Fibroblast of the aortic adventitia (primary cell): ENCODE results near the gene ACIN1. TPM values are rescaled to one million over a fixed set of nuclear protein-coding genes. Genes with fewer than 3 reads are reported as not detected.

ENCODE experiments used
- DNase-seq: peaks from one replicate; pipeline ENCODE4 v3.0.0-alpha.2; 2010; ENCODE audit warnings: low read depth
- H3K4me3 ChIP-seq: 2 replicates; pipeline ENCODE4 v1.5.1; 2011; ENCODE audit warnings: low read depth, mild to moderate bottlenecking, control low read depth, low read length, moderate library complexity
- total RNA-seq: library from RNA; depleted of rRNA; stranded (reverse); fragments of >200 nt; gene quantifications from 2 replicates; pipeline ENCODE4 v1.2.3, GENCODE V29; 2012; ENCODE audit warnings: low replicate concordance
- TF ChIP-seq, protein P1 (sequence below): IDR thresholded peaks from 2 replicates; pipeline ENCODE4 v1.5.1; 2011; ENCODE audit warnings: mild to moderate bottlenecking, low read length, control low read depth, inconsistent platforms; ENCODE audit not compliant: insufficient read depth

The ACIN1 gene
- total RNA-seq, 1 donor, result 97.0 TPM

DNA sequence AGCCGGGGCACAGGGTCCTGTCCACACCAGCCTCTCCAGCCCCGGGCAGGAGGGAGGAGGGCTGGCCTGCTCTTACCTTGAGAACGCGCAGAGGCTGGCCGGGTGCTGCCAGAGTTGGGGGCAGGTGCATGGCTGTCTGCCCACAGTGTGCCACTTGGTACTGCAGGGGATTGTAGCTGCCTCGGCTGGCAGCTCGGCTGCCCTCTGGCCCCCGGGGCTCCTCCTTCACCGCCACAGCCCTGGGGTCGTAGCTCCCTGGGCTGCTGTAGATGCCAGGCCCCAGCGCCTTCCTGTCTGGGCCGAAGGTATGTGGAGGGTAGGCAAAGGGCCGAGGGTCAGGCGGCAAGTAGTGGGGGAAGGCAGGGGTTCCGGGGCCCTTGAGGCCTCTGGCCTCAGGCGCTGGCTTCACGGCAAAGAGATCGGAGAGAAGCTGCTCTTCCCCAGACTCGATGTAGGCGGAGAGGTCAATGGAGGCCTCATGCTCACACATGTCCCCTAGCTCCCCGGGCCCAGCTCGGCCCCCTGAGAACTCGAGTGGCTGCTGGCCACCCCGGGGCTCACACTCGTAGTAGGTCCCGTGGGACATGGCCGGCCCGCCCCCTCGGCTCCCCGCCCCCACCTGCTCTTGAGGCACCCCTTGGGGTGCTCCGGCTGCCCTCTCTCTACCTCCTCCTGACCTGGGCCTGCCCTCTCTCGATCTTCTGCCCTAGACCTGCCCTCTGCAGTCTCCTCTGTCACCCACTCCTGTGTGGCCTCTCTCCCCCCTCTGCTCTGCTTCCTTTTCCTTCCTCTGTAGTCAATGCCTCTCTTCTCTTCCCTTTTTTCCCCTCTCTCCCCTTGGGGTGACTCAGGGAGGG lies 23.8 kb upstream of the ACIN1 start, which contains the start of gene CEBPE:
CEBPE (minus strand) TSS at position 750 of the 857 bp plus-strand sequence; CDS start at position 586, 164 bp downstream.
- no peak within 1 kb of the TSS for H3K4me3 ChIP-seq
- TF ChIP-seq, protein P1, sequence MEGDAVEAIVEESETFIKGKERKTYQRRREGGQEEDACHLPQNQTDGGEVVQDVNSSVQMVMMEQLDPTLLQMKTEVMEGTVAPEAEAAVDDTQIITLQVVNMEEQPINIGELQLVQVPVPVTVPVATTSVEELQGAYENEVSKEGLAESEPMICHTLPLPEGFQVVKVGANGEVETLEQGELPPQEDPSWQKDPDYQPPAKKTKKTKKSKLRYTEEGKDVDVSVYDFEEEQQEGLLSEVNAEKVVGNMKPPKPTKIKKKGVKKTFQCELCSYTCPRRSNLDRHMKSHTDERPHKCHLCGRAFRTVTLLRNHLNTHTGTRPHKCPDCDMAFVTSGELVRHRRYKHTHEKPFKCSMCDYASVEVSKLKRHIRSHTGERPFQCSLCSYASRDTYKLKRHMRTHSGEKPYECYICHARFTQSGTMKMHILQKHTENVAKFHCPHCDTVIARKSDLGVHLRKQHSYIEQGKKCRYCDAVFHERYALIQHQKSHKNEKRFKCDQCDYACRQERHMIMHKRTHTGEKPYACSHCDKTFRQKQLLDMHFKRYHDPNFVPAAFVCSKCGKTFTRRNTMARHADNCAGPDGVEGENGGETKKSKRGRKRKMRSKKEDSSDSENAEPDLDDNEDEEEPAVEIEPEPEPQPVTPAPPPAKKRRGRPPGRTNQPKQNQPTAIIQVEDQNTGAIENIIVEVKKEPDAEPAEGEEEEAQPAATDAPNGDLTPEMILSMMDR, result no peak
- DNase-seq, result no peak

DNA sequence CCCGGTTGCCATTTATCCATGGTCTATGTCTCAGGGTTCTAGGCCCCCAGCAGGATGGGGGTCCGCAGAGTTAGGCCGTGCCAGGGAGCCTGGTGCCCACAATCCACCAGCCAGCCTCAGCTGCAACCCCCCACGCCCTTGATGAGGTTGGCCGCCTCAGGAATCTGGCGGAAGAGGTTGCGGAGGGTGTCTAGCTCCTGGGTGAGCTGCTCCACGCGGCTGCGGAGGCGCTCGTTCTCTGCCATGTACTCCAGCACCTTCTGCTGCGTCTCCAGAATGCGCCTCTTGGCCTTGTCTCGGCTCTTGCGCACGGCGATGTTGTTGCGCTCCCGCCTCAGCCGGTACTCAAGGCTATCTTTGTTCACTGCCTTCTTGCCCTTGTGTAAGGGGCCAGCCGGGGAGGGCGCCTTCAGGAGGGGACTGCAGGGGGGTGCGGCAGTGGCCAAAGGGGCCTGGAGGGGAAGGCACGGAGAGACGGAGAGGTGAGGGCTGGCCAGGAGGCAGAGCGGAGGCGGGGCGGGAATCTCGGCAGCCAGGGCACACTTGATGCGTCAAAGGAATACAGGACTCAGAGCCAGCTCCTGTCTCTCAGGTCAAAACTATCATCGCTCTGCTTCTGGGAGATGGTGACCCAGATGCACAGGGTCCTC lies 22.6 kb upstream of the ACIN1 start:
- H3K4me3 ChIP-seq, result no peak overlapping the region
- DNase-seq, result no peak
- TF ChIP-seq, protein P1, result no peak

DNA sequence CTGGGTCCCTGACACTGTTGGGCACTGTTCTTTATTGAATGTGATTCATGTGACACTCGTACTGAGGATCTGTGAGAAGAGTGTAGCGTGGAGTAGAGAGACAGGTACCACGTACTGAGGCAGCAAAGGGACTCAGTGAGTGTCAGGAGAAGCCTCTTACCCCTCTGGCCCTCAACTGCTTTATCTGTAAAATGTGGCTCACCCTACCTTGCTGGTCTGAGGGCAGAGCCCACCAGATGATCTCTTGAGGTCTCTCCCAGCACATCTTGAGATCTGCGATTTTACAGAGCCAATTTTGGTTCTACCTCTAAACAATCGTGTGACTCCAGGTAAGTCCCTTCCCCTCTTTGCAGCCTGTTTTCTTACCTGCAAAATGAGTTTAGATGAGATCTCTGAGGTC lies 21.0 kb upstream of the ACIN1 start:
- TF ChIP-seq, protein P1, result no peak
- DNase-seq, result no peak
- H3K4me3 ChIP-seq, result no peak overlapping the region

DNA sequence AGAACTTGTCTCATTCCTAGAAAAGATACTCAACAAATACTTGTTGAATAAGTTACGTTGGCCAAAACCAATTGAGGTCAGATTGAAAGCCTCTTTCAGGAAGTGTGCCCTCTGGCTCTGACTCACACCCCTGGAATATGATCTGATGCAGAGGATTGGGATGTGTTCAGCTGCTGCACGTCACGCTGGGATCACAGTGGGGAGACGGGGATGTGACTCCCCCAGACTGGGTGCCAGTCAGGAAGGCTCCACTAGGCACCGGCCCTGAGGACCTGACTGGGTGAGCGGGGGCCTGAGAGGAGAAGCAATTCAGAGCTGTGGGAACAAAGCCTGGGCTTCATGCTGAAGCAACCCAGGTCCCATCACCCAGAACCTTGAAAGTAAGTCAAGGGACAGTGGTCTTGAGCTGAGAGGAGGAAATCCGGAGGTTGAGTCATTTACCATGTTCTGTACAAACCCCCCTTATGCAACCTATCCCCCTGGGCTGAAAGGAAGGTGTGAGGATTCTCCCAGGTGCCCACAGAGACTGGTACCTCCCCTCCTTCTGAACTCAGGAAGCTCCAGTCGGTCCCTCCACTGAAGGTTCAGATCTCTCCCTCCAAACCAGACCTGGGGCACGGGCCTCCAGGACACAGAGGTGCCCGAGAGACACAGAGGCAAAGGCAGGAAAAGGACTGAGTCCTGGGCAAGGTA lies 20.2 kb upstream of the ACIN1 start:
- TF ChIP-seq, protein P1, result no peak
- H3K4me3 ChIP-seq, result no peak overlapping the region
- DNase-seq, result peak; percentile 96

DNA sequence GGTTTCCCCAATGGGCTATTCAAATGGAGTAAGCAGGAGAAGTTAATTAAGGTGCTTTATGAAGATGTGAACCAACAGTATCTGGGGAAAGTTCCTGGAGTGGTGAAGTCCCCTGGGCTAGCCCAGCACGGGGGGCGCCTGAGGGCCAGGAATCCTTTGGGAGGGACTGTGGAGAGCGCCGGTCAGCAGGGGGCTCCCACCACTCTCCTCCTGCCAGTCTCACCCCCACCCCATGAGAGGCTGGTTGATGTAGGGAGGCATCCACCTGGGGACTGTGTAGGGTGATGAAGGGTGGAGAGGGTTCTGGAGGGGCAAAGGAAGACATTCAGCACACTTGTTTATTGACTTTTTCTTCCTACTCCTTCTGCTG lies 19.7 kb upstream of the ACIN1 start:
- H3K4me3 ChIP-seq, result no peak overlapping the region
- DNase-seq, result no peak
- TF ChIP-seq, protein P1, result no peak

DNA sequence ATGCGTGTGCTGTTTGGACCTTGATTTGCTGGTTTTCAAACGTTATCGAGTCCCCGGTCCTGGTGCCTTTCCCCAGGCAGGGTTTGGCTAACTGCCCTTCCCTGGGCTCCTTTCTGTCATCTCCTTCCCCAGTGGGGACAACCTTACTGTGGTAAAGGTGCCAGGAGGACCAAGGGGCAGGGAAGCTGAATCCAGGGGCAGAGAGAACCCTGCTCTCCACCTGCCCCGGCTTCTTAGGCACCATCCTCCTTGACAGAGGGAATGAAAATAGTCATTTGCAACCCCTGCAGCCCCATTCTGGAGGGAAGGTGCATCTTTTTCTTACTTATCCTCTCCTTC lies 19.2 kb upstream of the ACIN1 start:
- no peak overlapping the region for H3K4me3 ChIP-seq
- TF ChIP-seq, protein P1, result no peak
- DNase-seq, result no peak
